CD1c-positive myeloid dendritic cell (primary cell): ENCODE measurements around the gene NXN.
"Not testable (repeated sequence)": the region's sequence is repeated elsewhere in the genome, so short reads cannot be mapped to it uniquely, and the experiment has no call there.

ENCODE experiments used
- DNase-seq: peaks from one replicate; pipeline ENCODE4 v3.0.0-alpha.2; 2016; ENCODE audit errors: extremely low spot score

Gene NXN

GRCh38 chr17:830381-830780 is 149.2 kb downstream of the NXN start:
- no peak for DNase-seq

GRCh38 chr17:829614-830013 is 150.0 kb downstream of the NXN start:
- not testable (repeated sequence) for DNase-seq

GRCh38 chr17:828761-829160 is 150.8 kb downstream of the NXN start:
- DNase-seq: no peak

GRCh38 chr17:826778-827177 is 152.8 kb downstream of the NXN start:
- no peak for DNase-seq

- no peak for DNase-seq
Measured at GRCh38 chr17:825216-825615, 154.4 kb downstream of the NXN start.

GRCh38 chr17:824378-824777 is 155.2 kb downstream of the NXN start:
- no peak for DNase-seq

- DNase-seq: no peak
Measured at GRCh38 chr17:823501-823902, 156.1 kb downstream of the NXN start.

GRCh38 chr17:819251-819650 is 160.3 kb downstream of the NXN start:
- no peak for DNase-seq

GRCh38 chr17:814371-814770 is 165.2 kb downstream of the NXN start:
- DNase-seq: no peak

- DNase-seq: no peak
Measured at GRCh38 chr17:812638-813204, 166.9 kb downstream of the NXN start.

- DNase-seq: no peak
Measured at GRCh38 chr17:811051-811784, 168.4 kb downstream of the NXN start.

GRCh38 chr17:807523-808294 is 171.9 kb downstream of the NXN start:
- no peak for DNase-seq

GRCh38 chr17:806781-807522 is 172.6 kb downstream of the NXN start:
- DNase-seq: no peak

- DNase-seq: no peak
Measured at GRCh38 chr17:806346-806745, 173.2 kb downstream of the NXN start.

- not testable (repeated sequence) for DNase-seq
Measured at GRCh38 chr17:805886-806285, 173.7 kb downstream of the NXN start.

- DNase-seq: no peak
Measured at GRCh38 chr17:804541-805435, 174.8 kb downstream of the NXN start.

- DNase-seq: no peak
Measured at GRCh38 chr17:802901-803881, 176.4 kb downstream of the NXN start.

- no peak for DNase-seq
Measured at GRCh38 chr17:802481-802880, 177.1 kb downstream of the NXN start.

- no peak for DNase-seq
Measured at GRCh38 chr17:801660-802059, 177.9 kb downstream of the NXN start.
